Measurements from ENCODE around the gene NTMT1. TPM values are rescaled to one million over a fixed set of nuclear protein-coding genes. Genes with fewer than 3 reads are reported as not detected.

The NTMT1 gene
- total and polyA plus RNA-seq, 8 donors = 19.5 to 35.4 (median 24.7) TPM

- no peaks in the 10 kb centered on the region for H3K9me3 ChIP-seq
- no peaks in the 10 kb centered on the region for H3K27me3 ChIP-seq
- no peak for TF ChIP-seq CTCF (IDR thresholded peaks at IDR 0.05)
- ATAC-seq (no peak), DNase-seq (no peak)
- no peaks in the 10 kb centered on the region for H3K4me1 ChIP-seq
- H3K36me3 ChIP-seq = no peaks in the 10 kb centered on the region
- intact Hi-C loops (cut with DNase I) = no loop called here
- no peak overlapping the region for H3K4me3 ChIP-seq
- no peak overlapping the region for H3K27ac ChIP-seq
Observed at GRCh38 chr9:129650680-129651235, 24.8 kb downstream of the NTMT1 start.

GRCh38 chr9:129653823-129654553, 28.0 kb downstream of the NTMT1 start:
- DNase-seq (no peak), ATAC-seq (no peak)
- Histone ChIP-seq H3K4me1 (no peaks in the 10 kb centered on the region), H3K27ac (no peak overlapping the region), H3K4me3 (no peak overlapping the region), H3K36me3 (no peaks in the 10 kb centered on the region), H3K9me3 (no peaks in the 10 kb centered on the region), H3K27me3 (no peaks in the 10 kb centered on the region)
- intact Hi-C loops (cut with DNase I) = no loop called here
- no peak for TF ChIP-seq CTCF (IDR thresholded peaks at IDR 0.05)

- no peak overlapping the region for H3K4me3 ChIP-seq
- H3K4me1 ChIP-seq = no peaks in the 10 kb centered on the region
- no peak overlapping the region for H3K27ac ChIP-seq
- no peaks in the 10 kb centered on the region for H3K27me3 ChIP-seq
- no peaks in the 10 kb centered on the region for H3K36me3 ChIP-seq
- no peak for DNase-seq
- no peak for TF ChIP-seq CTCF (IDR thresholded peaks at IDR 0.05)
- intact Hi-C loops (cut with DNase I) = no loop called here
- ATAC-seq = no peak
- no peaks in the 10 kb centered on the region for H3K9me3 ChIP-seq
Observed at GRCh38 chr9:129654554-129655040, 28.6 kb downstream of the NTMT1 start.

- no peak for TF ChIP-seq CTCF (IDR thresholded peaks at IDR 0.05)
- intact Hi-C loops (cut with DNase I) = no loop called here
Observed at GRCh38 chr9:129655154-129655553, 29.2 kb downstream of the NTMT1 start.

GRCh38 chr9:129655696-129656095, 29.7 kb downstream of the NTMT1 start:
- no peaks in the 10 kb centered on the region for H3K4me1 ChIP-seq
- no peak for DNase-seq
- H3K27ac ChIP-seq = no peak overlapping the region
- H3K4me3 ChIP-seq = no peak overlapping the region
- H3K36me3 ChIP-seq = no peaks in the 10 kb centered on the region
- TF ChIP-seq CTCF (IDR thresholded peaks at IDR 0.05) = no peak
- peaks cover 0 to under 1% of the 10 kb centered on the region in 2 donors for H3K27me3 ChIP-seq
- H3K9me3 ChIP-seq = no peaks in the 10 kb centered on the region
- ATAC-seq = no peak
- intact Hi-C loops (cut with DNase I) = no loop called here

More at GRCh38 chr9:129655154-129655553, 29.2 kb downstream of the NTMT1 start:
- DNase-seq = no peak
- H3K36me3 ChIP-seq = no peaks in the 10 kb centered on the region
- ATAC-seq = no peak
- H3K9me3 ChIP-seq = no peaks in the 10 kb centered on the region
- H3K4me3 ChIP-seq = no peak overlapping the region
- no peak overlapping the region for H3K27ac ChIP-seq
- no peaks in the 10 kb centered on the region for H3K27me3 ChIP-seq
- no peaks in the 10 kb centered on the region for H3K4me1 ChIP-seq

All from left lung (tissue), 10 donors.